H9 (cell line): ENCODE measurements around the gene BOD1. TPM values are rescaled to one million over a fixed set of nuclear protein-coding genes. Genes with fewer than 3 reads are reported as not detected.

Experiments
- DNase-seq: peaks from one replicate; pipeline ENCODE4 v3.0.0-alpha.2; 2017
- H2AFZ ChIP-seq: one replicate; pipeline ENCODE4 v1.6.1; 2013; ENCODE audit warnings: mild to moderate bottlenecking, low read length, control low read depth, moderate library complexity
- H2AK5ac ChIP-seq: 2 replicates; pipeline ENCODE4 v1.6.1; 2013; ENCODE audit warnings: low read length, control low read depth, mixed read lengths; ENCODE audit not compliant: insufficient read length
- H2BK120ac ChIP-seq: one replicate; pipeline ENCODE4 v1.6.1; 2013; ENCODE audit warnings: low read depth, mild to moderate bottlenecking, low read length, control low read depth, inconsistent platforms; ENCODE audit not compliant: poor library complexity, severe bottlenecking
- H2BK12ac ChIP-seq: 2 replicates; pipeline ENCODE4 v1.6.1; 2013; ENCODE audit warnings: low read length, control low read depth, mixed read lengths, low read depth; ENCODE audit not compliant: insufficient read length
- H2BK15ac ChIP-seq: 2 replicates; pipeline ENCODE4 v1.6.1; 2013; ENCODE audit warnings: low read depth, low read length, control low read depth
- H2BK20ac ChIP-seq: one replicate; pipeline ENCODE4 v1.6.1; 2013; ENCODE audit warnings: low read depth, mild to moderate bottlenecking, low read length, control low read depth, inconsistent platforms; ENCODE audit not compliant: poor library complexity, severe bottlenecking
- H2BK5ac ChIP-seq: 2 replicates; pipeline ENCODE4 v1.6.1; 2013; ENCODE audit warnings: low read length, control low read depth, mixed read lengths; ENCODE audit not compliant: insufficient read length
- H3K14ac ChIP-seq: 2 replicates; pipeline ENCODE4 v1.6.1; 2013; ENCODE audit warnings: low read length, control low read depth; ENCODE audit not compliant: insufficient read depth
- H3K18ac ChIP-seq: 2 replicates; pipeline ENCODE4 v1.6.1; 2013; ENCODE audit warnings: low read depth, mild to moderate bottlenecking, mixed read lengths, low read length, control low read depth; ENCODE audit not compliant: insufficient read length
- H3K23ac ChIP-seq: 2 replicates; pipeline ENCODE4 v1.6.1; 2013; ENCODE audit warnings: low read length, control low read depth, mixed read lengths, low read depth; ENCODE audit not compliant: insufficient read length
- H3K23me2 ChIP-seq: 2 replicates; pipeline ENCODE4 v1.6.1; 2013; ENCODE audit warnings: low read depth, mild to moderate bottlenecking, mixed read lengths, low read length, control low read depth; ENCODE audit not compliant: insufficient read length, poor library complexity, severe bottlenecking
- H3K27ac ChIP-seq: 2 replicates; pipeline ENCODE4 v1.5.1; 2013; ENCODE audit warnings: low read length, control low read depth, mixed read lengths, low read depth; ENCODE audit not compliant: insufficient read length
- H3K27me3 ChIP-seq: 2 replicates; pipeline ENCODE4 v1.6.1; 2013; ENCODE audit warnings: low read length, control low read depth, inconsistent platforms; ENCODE audit not compliant: insufficient read depth
- H3K4ac ChIP-seq: 2 replicates; pipeline ENCODE4 v1.6.1; 2013; ENCODE audit warnings: low read depth, mild to moderate bottlenecking, control low read depth, inconsistent platforms, low read length, moderate library complexity
- H3K4me1 ChIP-seq: 2 replicates; pipeline ENCODE4 v1.6.1; 2013; ENCODE audit warnings: low read length, control low read depth, inconsistent platforms; ENCODE audit not compliant: insufficient read depth
- H3K4me2 ChIP-seq: 2 replicates; pipeline ENCODE4 v1.6.1; 2013; ENCODE audit warnings: low read length, control low read depth, mixed read lengths; ENCODE audit not compliant: insufficient read length, insufficient read depth
- H3K56ac ChIP-seq: 2 replicates; pipeline ENCODE4 v1.6.1; 2013; ENCODE audit warnings: low read depth, mild to moderate bottlenecking, mixed read lengths, low read length, control low read depth; ENCODE audit not compliant: insufficient read length
- H3K79me1 ChIP-seq: 2 replicates; pipeline ENCODE4 v1.6.1; 2013; ENCODE audit warnings: low read depth, mild to moderate bottlenecking, moderate library complexity, low read length, control low read depth, inconsistent platforms; ENCODE audit not compliant: insufficient read depth, poor library complexity, severe bottlenecking
- H3K79me2 ChIP-seq: 2 replicates; pipeline ENCODE4 v1.6.1; 2013; ENCODE audit warnings: low read length, control low read depth, inconsistent platforms; ENCODE audit not compliant: insufficient read depth
- H3K9ac ChIP-seq: 2 replicates; pipeline ENCODE4 v1.6.1; 2013; ENCODE audit warnings: low read length, control low read depth, mixed read lengths; ENCODE audit not compliant: insufficient read length; ENCODE audit errors: extremely low read depth
- H3K9me3 ChIP-seq: one replicate; pipeline ENCODE4 v1.6.1; 2013; ENCODE audit warnings: low read depth, low read length, inconsistent platforms; ENCODE audit not compliant: control insufficient read depth
- H3T11ph ChIP-seq: one replicate; pipeline ENCODE4 v1.6.1; 2013; ENCODE audit warnings: mild to moderate bottlenecking, low read length, control low read depth, inconsistent platforms
- H4K20me1 ChIP-seq: one replicate; pipeline ENCODE4 v1.6.1; 2013; ENCODE audit not compliant: control insufficient read depth, insufficient read length, insufficient read depth
- H4K5ac ChIP-seq: 2 replicates; pipeline ENCODE4 v1.6.1; 2013; ENCODE audit warnings: low read depth, mild to moderate bottlenecking, mixed read lengths, low read length, control low read depth; ENCODE audit not compliant: insufficient read length
- H4K8ac ChIP-seq: replicated peaks from 2 replicates; pipeline ENCODE4 v1.6.1; 2013; ENCODE audit warnings: low read length, control low read depth, mixed read lengths, low read depth; ENCODE audit not compliant: insufficient read length
- H4K91ac ChIP-seq: 2 replicates; pipeline ENCODE4 v1.6.1; 2013; ENCODE audit warnings: low read depth, mild to moderate bottlenecking, moderate library complexity, mixed read lengths, low read length, control low read depth; ENCODE audit not compliant: insufficient read length
- H3K27ac Mint-ChIP-seq, 3 experiments: 2 replicates in 2 of 3; 3 replicates in 1 of 3; pipeline ENCODE4 v1.8.0; 2020 to 2021; ENCODE audit warnings: mixed read lengths in 3 of 3, mild to moderate bottlenecking in 1 of 3, moderate library complexity in 1 of 3
- H3K27me3 Mint-ChIP-seq: 2 replicates; pipeline ENCODE4 v1.8.0; 2021; ENCODE audit warnings: low read depth, mild to moderate bottlenecking, moderate library complexity, mixed read lengths
- H3K36me3 Mint-ChIP-seq, 3 experiments: 2 replicates in 2 of 3; 3 replicates in 1 of 3; pipeline ENCODE4 v1.8.0; 2020 to 2021; ENCODE audit warnings: low read depth in 3 of 3, mixed read lengths in 3 of 3; ENCODE audit not compliant: insufficient read depth in 1 of 3
- H3K4me1 Mint-ChIP-seq, 2 experiments: 2 replicates each; pipeline ENCODE4 v1.8.0; 2020; ENCODE audit warnings: mixed read lengths in 2 of 2
- H3K4me3 Mint-ChIP-seq, 2 experiments: 2 replicates in 1 of 2; 3 replicates in 1 of 2; pipeline ENCODE4 v1.8.0; 2020 to 2021; ENCODE audit warnings: mild to moderate bottlenecking in 2 of 2, mixed read lengths in 2 of 2, moderate library complexity in 1 of 2
- H3K9me3 Mint-ChIP-seq, 2 experiments: 2 replicates in 1 of 2; 3 replicates in 1 of 2; pipeline ENCODE4 v1.8.0; 2020; ENCODE audit warnings: mild to moderate bottlenecking in 2 of 2, mixed read lengths in 2 of 2, moderate library complexity in 1 of 2
- WGBS: extraction: QIAGEN DNeasy Blood & Tissue Kit; methylation state at CpG from one replicate; pipeline ENCODE4 v1.1.7; 2013; ENCODE audit warnings: missing lambda C conversion rate, low lambda C conversion rate, mixed read lengths; ENCODE audit not compliant: insufficient read length; ENCODE audit errors: extremely low coverage; 5-methylcytosine and 5-hydroxymethylcytosine counted together
- total RNA-seq: library from RNA; stranded (reverse); gene quantifications from 2 replicates; pipeline ENCODE4 v1.2.1, GENCODE V29; 2021
- TF ChIP-seq, protein P1 (sequence below): fragments of 200-600 bp; sonication (generic); conservative IDR thresholded peaks from 3 replicates; pipeline ENCODE4 v1.8.0; 2021; ENCODE audit warnings: antibody characterized with exemption, mild to moderate bottlenecking

BOD1 gene
- total RNA-seq, 1 experiment from 2014 or later: 121 TPM

DNA sequence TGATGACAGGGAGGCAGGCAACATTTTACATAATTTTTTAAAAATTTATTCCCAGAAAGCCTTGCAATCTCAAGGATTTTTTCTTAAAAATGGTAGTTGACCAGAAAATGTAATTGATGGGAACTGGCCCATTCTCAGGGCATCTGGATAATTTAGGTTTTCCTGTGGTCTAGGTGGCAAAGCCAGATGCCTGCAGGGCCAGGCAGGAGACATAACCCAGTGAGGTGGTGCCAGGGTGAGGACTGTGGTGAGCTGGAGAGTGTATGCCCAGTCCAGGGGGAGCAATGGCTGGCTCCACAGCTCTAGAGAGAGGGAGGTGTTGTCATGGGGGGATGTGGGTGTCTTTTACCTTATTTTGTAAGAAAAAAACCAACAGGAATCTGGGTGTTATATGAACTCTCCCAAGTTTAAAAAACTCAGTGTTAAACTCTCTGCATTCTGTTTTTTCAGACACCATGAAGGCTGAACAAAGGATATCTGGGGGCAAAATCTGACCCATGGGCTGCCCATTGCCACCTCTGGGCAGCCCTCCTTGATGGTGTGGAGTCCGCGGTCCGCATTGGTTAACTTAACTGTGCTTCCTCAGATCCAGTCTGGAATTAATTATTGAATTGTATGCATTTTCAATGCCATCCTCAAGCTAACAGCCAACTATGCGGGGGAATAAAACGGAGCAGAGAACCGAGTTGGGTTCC is 43.9 kb downstream of the BOD1 start:
- no peak overlapping the region for H4K91ac ChIP-seq
- peaks cover 0 to 6% of the 10 kb centered on the region in 2 experiments; a peak in 2 of 5 replicates for H3K9me3 Mint-ChIP-seq
- H2BK12ac ChIP-seq: no peak overlapping the region
- no peak overlapping the region for H3T11ph ChIP-seq
- H3K4me1 ChIP-seq: peaks cover 3% of the 10 kb centered on the region; the same call in 1 of the 2 replicates
- peaks cover 0 to 5% (median 0%) of the 10 kb centered on the region in 3 experiments; a peak in 1 of 7 replicates for H3K36me3 Mint-ChIP-seq
- H3K4me1 Mint-ChIP-seq: peaks cover 21 to 22% of the 10 kb centered on the region in 2 experiments
- H2AFZ ChIP-seq: no peak overlapping the region
- H2AK5ac ChIP-seq: no peak overlapping the region
- no peak overlapping the region for H3K27ac ChIP-seq
- H3K4me2 ChIP-seq: peak overlapping the region; percentile 28
- no peaks in the 10 kb centered on the region for H3K27me3 ChIP-seq
- no peak overlapping the region for H3K18ac ChIP-seq
- H3K23ac ChIP-seq: no peak overlapping the region
- no CpG with 5 or more reads among the region's 6 CpGs for WGBS
- H3K27ac Mint-ChIP-seq: no peak overlapping the region
- peaks cover 19% of the 10 kb centered on the region for H3K27me3 Mint-ChIP-seq
- no peak overlapping the region for H3K9ac ChIP-seq
- no peak overlapping the region for H2BK20ac ChIP-seq
- no peaks in the 10 kb centered on the region for H3K23me2 ChIP-seq
- H2BK5ac ChIP-seq: no peak overlapping the region
- DNase-seq: no peak
- H3K79me2 ChIP-seq: no peaks in the 10 kb centered on the region
- H2BK120ac ChIP-seq: no peak overlapping the region
- no peak overlapping the region for H3K14ac ChIP-seq
- H3K56ac ChIP-seq: no peak overlapping the region
- H4K8ac ChIP-seq: no peak overlapping the region
- H3K9me3 ChIP-seq: no peaks in the 10 kb centered on the region
- no peaks in the 10 kb centered on the region for H4K20me1 ChIP-seq
- H2BK15ac ChIP-seq: no peak overlapping the region
- TF ChIP-seq, protein P1, sequence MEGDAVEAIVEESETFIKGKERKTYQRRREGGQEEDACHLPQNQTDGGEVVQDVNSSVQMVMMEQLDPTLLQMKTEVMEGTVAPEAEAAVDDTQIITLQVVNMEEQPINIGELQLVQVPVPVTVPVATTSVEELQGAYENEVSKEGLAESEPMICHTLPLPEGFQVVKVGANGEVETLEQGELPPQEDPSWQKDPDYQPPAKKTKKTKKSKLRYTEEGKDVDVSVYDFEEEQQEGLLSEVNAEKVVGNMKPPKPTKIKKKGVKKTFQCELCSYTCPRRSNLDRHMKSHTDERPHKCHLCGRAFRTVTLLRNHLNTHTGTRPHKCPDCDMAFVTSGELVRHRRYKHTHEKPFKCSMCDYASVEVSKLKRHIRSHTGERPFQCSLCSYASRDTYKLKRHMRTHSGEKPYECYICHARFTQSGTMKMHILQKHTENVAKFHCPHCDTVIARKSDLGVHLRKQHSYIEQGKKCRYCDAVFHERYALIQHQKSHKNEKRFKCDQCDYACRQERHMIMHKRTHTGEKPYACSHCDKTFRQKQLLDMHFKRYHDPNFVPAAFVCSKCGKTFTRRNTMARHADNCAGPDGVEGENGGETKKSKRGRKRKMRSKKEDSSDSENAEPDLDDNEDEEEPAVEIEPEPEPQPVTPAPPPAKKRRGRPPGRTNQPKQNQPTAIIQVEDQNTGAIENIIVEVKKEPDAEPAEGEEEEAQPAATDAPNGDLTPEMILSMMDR: no peak
- H3K4ac ChIP-seq: no peak overlapping the region
- no peaks in the 10 kb centered on the region for H3K79me1 ChIP-seq
- peak overlapping the region in 1 of 2 experiments; percentile 43; a peak in 3 of 5 replicates for H3K4me3 Mint-ChIP-seq
- H4K5ac ChIP-seq: no peak overlapping the region
